ENCODE results near the gene BAZ2A.
A peak's percentile ranks its signal among the peaks of the same experiment; 100 is the strongest.

BAZ2A gene

DNA sequence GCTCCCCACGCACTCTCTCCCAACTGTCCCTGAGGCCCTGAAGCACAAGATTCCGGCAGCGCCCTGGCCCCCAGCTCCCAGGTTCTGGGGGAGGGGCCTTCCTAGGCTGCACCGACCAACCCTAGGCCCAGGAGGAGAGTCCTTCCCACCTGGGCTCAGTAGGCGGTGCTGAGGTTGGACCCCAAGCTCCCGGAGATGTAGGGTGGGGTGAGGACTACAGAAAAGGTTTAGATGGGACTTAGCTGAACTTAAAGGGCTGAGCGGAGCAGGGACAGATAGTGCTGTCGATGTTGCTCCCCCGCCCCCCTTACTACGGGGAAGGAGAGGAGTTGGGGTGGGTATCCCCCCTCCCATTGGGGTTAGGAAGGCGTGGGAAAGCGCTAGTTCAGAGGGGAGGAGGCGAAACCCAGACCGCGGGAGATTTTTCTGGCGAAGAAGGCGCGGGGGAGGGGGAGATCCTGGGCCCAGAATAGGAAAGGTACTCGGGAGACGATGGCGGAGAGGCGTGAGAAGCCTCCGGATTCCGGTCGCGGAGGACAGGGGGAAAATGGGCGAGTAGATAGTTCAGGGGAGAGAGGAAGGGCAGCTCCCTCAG, 4.2 kb upstream of the BAZ2A start:
- TF ChIP-seq, protein P1, sequence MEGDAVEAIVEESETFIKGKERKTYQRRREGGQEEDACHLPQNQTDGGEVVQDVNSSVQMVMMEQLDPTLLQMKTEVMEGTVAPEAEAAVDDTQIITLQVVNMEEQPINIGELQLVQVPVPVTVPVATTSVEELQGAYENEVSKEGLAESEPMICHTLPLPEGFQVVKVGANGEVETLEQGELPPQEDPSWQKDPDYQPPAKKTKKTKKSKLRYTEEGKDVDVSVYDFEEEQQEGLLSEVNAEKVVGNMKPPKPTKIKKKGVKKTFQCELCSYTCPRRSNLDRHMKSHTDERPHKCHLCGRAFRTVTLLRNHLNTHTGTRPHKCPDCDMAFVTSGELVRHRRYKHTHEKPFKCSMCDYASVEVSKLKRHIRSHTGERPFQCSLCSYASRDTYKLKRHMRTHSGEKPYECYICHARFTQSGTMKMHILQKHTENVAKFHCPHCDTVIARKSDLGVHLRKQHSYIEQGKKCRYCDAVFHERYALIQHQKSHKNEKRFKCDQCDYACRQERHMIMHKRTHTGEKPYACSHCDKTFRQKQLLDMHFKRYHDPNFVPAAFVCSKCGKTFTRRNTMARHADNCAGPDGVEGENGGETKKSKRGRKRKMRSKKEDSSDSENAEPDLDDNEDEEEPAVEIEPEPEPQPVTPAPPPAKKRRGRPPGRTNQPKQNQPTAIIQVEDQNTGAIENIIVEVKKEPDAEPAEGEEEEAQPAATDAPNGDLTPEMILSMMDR (IDR thresholded peaks at IDR 0.05; ENCODE audit: extremely low read depth, missing control alignments) = no peak
- DNase-seq (ENCODE audit: low spot score) = peak; percentile 56

DNA sequence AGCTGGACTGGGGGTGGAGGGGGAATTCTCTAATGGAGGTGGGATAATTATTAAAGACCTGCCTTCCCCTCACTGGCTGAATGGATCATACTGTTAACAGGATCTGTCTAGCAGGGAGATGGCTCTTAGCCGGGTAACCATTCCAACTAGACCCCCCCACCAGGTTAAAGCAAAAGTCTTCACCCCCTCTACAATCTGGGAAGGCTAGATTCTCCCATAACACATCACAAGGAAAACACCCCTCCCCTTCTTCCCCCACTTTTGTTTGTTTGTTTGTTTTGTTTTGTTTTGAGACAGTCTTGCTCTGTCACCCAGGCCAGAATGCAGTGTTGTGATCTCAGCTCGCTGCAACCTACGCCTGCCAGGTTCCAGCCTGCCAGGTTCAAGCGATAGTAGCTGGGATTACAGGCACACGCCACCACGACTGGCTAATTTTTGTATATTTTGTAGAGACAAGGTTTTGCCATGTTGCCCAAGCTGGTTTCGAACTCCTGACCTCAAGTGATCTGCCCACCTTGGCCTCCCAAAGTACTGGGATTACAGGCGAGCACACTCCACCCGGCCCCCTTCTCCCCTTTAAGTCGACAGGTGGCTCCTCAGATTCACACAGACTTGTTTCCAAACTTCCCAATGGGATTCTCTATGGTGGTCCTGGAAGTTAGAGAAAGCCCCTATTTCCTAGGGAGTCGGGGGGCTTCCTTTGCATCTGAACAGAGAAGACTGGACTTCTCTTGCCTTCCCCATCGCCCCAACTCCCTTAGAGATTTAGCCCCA, 3.5 kb upstream of the BAZ2A start:
- DNase-seq (ENCODE audit: low spot score) = no peak

DNA sequence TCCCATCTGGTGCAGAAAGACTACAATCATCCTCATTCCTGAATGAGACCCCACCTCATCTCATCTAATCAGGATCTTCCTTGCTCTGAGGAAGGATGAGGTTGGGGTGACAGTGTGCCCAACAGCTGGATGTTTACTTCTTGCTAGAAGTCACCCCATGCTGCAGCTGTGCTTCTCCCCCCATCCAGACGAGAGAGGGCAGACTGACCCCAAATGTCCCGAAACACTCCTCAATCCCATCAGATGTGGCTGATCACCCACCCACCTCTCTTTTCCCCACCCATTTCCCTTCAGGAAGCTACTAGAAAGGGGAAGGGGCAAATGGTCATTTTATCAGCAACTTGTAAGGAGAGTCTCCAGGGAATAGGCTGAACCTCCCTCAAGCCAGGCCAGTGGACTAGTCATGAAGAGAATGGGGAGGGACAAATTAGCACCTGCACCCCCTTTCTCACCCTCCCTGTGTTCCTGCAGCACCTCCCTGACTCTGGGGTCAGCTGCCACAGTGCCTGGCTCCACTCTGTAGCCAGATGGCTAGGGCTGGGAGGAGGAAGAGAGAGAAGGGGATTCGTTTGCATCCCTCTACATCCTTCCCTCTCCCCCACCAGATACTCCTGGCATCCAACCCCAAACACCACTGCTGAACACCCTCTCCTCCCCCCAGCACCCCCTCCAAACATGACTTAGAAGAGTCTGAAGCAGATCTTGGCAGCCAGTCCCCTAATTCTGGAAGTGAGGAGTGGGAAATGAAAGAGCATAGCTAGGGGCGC, 2.8 kb upstream of the BAZ2A start:
- TF ChIP-seq, protein P1 (IDR thresholded peaks at IDR 0.05; ENCODE audit: extremely low read depth, missing control alignments) = no peak
- DNase-seq (ENCODE audit: low spot score) = peak; percentile 41

More for the DNA sequence above, 3.5 kb upstream of the BAZ2A start:
- TF ChIP-seq, protein P1 (IDR thresholded peaks at IDR 0.05; ENCODE audit: extremely low read depth, missing control alignments) = no peak

DNA sequence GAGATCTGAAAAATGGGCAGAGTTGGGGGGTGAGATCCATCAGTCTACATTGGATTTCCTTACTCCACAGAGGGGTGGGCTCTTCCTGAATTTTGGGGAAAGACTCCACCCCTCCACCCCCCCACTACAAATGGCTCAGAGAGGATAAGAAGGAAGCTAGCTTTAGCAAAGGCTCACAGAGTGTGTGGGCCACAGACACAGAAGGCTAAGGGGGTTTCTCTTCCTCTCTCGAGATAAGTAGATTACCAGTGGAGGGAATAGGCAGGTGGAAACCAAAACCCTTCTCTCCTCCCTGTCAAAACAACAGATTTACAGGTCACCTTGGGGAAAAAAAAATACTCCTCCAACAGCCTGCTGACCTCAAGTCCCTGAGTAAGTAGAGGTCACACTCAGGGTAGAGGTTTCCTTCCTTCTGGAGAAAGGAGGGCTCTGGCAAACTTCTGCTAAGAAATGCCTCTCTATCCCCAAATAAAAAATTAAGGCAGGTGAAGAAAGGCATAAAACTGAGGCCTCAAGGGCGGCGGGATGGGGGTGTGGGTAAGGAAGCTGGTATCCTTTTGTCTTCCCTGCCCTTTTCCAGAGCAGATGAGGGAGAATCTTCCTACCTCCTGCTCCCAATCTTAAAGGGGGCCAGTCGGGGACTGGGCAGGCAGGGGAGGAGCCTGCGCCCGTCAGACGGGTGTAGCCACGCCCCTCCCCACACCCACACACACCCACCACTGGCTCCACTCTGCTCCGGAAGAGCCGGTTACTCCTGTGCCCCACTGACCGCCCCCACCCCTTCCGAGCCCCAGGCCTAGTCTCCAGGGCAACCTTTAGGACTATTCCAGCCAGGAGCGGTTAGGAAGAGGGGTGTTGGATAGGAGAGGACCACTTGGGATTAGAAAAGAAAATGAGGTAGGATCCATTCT, 1.9 kb upstream of the BAZ2A start:
- TF ChIP-seq, protein P1 (IDR thresholded peaks at IDR 0.05; ENCODE audit: extremely low read depth, missing control alignments) = no peak
- DNase-seq (ENCODE audit: low spot score) = peak; percentile 80

DNA sequence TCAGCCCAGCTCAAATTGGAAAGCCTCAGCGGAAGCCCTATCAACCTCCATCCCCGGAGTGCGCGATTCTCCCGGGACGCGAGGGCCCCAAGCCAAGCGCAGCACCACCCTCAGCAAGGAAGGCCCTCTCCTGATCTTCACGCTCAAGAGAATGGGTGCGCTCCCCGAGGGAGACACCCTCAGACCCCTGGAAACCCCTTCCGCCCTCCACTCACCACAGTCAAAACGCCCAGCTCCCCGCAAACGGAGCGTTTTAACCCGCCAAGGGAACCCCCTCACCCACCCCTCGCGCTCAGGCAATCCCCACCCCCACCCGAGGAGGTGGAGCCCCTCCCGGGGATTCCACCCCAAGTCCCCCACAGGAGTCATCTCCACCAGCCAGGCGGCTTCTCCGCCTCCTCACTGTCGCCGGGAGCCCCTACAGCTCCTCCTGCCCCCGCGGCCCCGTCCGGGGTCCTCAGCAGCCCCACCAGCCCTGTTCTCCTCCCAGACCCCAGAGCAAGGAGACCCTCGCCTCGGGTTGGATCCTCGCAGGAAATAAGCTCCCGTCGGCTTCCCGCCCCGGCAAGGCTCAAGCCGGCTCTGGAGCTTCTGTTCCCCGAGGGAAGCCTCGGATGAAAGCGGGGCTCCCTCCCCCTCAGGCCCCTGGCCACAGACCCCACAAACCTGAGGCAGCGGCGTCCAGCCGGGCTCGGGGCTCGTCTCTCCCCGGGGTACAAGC, 507 bp downstream of the BAZ2A start:
- TF ChIP-seq, protein P1 (IDR thresholded peaks at IDR 0.05; ENCODE audit: extremely low read depth, missing control alignments) = no peak
- DNase-seq (ENCODE audit: low spot score) = peak; percentile 53

DNA sequence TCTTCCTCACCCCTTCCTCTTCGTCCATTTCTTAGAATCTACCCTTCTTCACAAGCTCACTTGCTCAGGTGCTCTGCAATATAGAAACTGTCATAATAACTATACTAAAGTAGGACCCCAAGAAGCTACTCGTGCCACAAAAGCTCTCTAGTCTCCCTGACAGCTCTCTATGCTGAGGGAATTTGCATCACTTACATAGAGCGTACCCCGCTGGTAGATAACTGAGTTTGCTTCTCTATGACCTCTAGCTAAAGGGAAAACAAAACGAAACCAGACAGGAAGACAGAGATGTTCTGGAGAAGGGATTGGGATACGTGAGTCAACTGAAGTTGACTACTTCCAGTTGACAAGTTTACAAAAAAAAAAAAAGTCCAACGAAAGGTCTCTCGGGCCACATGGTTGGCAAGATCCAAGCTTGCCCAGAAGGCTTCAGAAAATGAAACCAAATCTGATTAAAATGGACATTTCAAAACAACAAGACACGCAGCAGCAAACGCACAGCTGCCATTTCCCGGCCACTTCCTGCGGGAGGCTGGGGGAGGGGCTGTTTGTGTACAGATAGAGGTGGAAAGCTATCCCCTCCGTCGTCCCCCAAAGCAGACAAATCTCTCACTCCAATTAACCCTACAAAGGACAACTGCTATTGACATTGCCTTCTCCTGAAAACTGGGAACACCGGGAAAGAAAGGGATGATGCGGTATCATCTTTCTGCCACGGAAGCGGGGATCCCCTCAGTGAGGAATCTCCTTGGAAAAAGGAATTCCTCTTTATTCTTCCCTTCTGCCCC, 1.3 kb downstream of the BAZ2A start:
- DNase-seq (ENCODE audit: low spot score) = peak; percentile 56
- TF ChIP-seq, protein P1 (IDR thresholded peaks at IDR 0.05; ENCODE audit: extremely low read depth, missing control alignments) = no peak
